ENCODE data around the gene MCUR1. TPM values are rescaled to one million over a fixed set of nuclear protein-coding genes. Genes with fewer than 3 reads are reported as not detected.

The MCUR1 gene
- polyA plus RNA-seq, 1 experiment, result 6.2 TPM

DNA sequence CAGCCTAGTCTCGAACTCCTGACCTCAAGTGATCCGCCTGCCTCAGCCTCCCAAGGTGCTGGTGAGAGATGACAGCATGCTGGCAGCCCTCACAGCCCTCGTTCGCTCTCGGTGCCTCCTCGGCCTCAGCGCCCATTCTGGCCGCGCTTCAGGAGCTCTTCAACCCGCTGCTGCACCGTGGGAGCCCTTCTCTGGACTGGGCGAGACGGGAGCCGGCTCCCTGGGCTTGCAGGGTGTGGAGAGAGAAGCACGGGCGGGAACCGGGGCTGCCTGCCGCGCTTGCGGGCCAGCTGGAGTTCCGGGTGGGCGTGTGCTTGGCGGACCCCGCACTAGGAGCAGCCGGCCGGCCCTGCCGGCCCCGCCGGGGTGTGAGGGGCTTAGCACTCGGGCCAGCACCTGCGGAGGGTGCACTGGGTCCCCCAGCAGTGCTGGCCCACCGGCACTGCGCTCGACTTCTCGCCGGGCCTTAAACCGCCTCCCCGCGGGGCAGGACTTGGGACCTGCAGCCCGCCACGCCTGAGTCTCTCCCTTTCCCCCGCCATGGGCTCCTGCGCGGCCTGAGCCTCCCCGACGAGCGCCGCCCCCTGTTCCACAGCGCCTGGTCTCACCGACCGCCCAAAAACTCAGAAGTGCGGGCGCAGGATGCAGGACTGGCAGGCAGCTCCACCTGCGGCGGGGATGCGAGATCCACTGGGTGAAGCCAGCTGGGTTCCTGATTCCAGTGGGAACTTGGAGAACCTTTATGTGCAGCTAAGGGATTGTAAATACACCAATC, 71.2 kb downstream of the MCUR1 start:
- no peaks in the 10 kb centered on the region for H3K36me3 ChIP-seq (ENCODE audit: control insufficient read depth, insufficient read depth, low read length)
- POLR2A ChIA-PET, result no interaction called here
- H3K27me3 ChIP-seq (ENCODE audit: control insufficient read depth, insufficient read depth, low read length), result no peaks in the 10 kb centered on the region
- no peak overlapping the region for H3K4me3 ChIP-seq (ENCODE audit: low read depth, low read length)
- DNase-seq (ENCODE audit: low read depth), result no peak
- TF ChIP-seq, protein P1, sequence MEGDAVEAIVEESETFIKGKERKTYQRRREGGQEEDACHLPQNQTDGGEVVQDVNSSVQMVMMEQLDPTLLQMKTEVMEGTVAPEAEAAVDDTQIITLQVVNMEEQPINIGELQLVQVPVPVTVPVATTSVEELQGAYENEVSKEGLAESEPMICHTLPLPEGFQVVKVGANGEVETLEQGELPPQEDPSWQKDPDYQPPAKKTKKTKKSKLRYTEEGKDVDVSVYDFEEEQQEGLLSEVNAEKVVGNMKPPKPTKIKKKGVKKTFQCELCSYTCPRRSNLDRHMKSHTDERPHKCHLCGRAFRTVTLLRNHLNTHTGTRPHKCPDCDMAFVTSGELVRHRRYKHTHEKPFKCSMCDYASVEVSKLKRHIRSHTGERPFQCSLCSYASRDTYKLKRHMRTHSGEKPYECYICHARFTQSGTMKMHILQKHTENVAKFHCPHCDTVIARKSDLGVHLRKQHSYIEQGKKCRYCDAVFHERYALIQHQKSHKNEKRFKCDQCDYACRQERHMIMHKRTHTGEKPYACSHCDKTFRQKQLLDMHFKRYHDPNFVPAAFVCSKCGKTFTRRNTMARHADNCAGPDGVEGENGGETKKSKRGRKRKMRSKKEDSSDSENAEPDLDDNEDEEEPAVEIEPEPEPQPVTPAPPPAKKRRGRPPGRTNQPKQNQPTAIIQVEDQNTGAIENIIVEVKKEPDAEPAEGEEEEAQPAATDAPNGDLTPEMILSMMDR (IDR thresholded peaks at IDR 0.05; ENCODE audit: insufficient read depth, low read depth, low read length), result no peak
- CTCF ChIA-PET, result no interaction called here

DNA sequence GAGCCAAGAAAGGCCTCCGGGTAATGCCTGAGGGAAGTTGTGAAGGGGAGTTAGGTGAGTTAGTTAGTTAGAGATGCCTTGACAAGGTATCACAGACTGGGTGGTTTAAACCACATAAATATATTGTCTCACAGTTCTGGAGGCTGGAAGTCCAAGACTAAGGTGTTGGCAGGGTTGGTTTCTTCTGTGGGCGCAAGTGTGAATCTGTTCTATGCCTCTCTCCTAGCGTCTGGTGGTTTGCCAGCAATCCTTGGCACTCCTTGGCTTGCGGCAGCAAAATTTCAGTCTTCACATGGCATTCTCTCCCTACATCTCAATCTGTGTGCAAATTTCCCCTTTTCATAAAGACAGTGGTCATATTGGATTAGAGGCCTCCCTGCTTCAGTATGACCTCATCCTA, 73.0 kb downstream of the MCUR1 start:
- H3K36me3 ChIP-seq (ENCODE audit: control insufficient read depth, insufficient read depth, low read length), result no peaks in the 10 kb centered on the region
- CTCF ChIA-PET, result no interaction called here
- H3K4me3 ChIP-seq (ENCODE audit: low read depth, low read length), result no peak overlapping the region
- TF ChIP-seq, protein P1 (IDR thresholded peaks at IDR 0.05; ENCODE audit: insufficient read depth, low read depth, low read length), result no peak
- H3K27me3 ChIP-seq (ENCODE audit: control insufficient read depth, insufficient read depth, low read length), result no peaks in the 10 kb centered on the region
- POLR2A ChIA-PET, result no interaction called here
- no peak for DNase-seq (ENCODE audit: low read depth)

Other genes with a start within 250 kb of the MCUR1 start
- 4.6 and 7.2 TPM in 2 replicates for gene SIRT5, start 240.0 kb downstream of the MCUR1 start, polyA plus RNA-seq (2011; rRNA removed)
- gene NOL7, start 199.2 kb downstream of the MCUR1 start, polyA plus RNA-seq (2011; rRNA removed), result 20.1 and 34.0 TPM in 2 replicates
- gene RANBP9, start 102.7 kb downstream of the MCUR1 start, polyA plus RNA-seq (2011; rRNA removed), result 14.4 and 23.4 TPM in 2 replicates
- gene RNF182, start 110.4 kb upstream of the MCUR1 start, polyA plus RNA-seq (2011; rRNA removed), result 1.4 and 1.9 TPM in 2 replicates